IPS-18c (cell line): ENCODE data around the gene NLGN4Y.
"Not testable (repeated sequence)": the region's sequence is repeated elsewhere in the genome, so short reads cannot be mapped to it uniquely, and the experiment has no call there.

Experiments used
- H3K4me3 ChIP-seq: 2 replicates; pipeline ENCODE4 v1.7.0; 2013; ENCODE audit warnings: low read depth, mild to moderate bottlenecking, low read length, moderate library complexity; ENCODE audit not compliant: insufficient read depth
- H3K9me3 ChIP-seq: one replicate; pipeline ENCODE4 v1.6.1; 2013; ENCODE audit warnings: mild to moderate bottlenecking, low read length, moderate library complexity; ENCODE audit not compliant: control insufficient read depth, insufficient read depth

The NLGN4Y gene

DNA sequence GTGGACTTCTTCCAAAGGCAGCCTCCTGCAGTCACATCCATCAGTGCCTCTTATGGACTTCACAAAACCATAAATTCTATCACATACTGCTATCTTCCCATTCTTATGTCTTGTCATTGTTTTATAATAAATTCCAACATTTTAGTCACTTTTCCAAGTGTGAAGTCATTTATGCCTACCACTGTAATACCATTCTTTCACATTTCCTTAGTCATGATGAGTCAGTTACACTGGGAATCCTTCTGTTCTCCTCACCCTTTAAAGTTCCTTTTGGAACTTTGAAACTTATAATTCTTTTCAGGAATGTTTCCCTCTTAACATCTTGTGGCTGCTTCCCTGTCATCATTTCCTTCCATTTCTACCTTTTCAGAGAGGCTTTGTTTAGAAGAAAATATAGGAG lies 279.7 kb downstream of the NLGN4Y start:
- H3K4me3 ChIP-seq: no peak overlapping the region
- no peaks in the 10 kb centered on the region for H3K9me3 ChIP-seq

DNA sequence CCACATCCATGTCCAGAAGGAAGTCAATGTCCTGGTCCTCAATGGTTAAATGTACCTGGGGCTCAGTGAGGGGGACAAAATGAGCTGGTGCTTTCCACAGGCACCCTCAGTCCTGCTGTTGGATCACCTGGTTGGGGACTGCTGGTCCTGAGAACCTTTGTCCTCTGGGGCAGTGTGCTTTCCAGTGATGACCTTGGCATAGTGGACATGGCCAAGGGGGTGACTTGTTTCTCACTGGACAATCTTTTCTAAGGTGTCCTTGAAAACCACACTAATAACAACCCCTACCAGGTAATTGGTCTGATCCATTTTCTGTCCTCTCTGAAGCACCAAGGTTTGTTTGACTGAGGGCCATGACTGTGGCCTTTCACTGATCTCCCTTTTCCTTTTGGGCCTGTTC lies 294.1 kb downstream of the NLGN4Y start:
- no peak overlapping the region for H3K4me3 ChIP-seq

DNA sequence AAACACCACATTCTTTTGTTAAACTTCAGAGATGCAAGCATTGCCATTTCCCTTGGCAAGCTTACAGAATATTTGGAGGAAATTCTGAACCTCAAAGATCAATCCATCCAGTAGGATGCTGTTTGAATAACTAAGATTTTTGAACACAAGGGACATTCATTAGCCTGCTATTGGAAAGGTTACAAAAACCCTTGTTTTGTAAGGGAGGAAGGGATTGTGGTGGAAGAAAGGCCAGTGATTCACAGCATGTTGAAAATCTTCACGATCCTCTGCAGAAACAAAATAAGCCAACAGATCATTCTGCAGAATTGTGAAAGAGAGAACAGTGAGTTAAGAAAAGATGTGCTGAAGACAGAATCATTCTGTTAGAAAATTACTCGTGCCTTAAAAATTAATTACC lies 297.9 kb downstream of the NLGN4Y start:
- H3K9me3 ChIP-seq: no peaks in the 10 kb centered on the region
- no peak overlapping the region for H3K4me3 ChIP-seq

More for the DNA sequence above, 294.1 kb downstream of the NLGN4Y start:
- H3K9me3 ChIP-seq: no peaks in the 10 kb centered on the region

DNA sequence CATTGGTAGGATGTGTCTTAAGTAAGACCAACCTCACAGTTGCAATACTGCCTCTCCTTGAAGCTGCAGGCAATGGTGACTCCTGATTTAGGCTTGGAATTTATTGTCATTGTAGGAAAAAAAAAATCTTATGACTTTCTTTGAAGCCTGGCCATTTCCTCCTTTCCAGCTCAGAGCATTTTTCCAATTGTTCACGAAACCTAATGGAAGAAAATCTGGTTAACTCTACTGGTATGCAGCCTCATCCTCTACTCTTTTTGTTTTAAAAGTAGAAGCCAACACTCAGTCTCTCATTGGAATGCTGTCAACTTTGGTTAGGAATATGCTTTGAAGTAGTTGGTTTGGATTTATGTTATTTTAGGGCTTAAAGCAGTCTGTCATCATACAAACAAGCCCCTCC lies 298.6 kb downstream of the NLGN4Y start:
- H3K9me3 ChIP-seq: no peaks in the 10 kb centered on the region

DNA sequence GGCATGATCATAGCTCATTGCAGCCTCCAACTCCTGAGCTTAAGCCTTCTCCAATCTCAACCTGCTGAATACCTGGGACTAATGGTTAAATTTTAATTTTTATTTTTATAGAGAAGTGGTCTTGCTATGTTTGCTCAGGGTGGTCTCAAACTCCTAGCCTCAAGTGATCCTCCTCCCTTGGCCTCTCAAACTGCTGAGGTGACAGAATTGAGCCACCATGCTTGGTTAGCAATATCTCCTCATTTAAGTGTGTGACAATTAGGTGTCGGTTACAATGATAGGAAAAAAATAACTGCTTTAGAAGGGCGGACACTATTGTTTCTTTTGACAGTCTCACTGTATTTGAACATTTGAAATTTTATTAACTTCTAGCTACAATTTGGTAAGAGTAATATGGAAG lies 300.3 kb downstream of the NLGN4Y start:
- H3K9me3 ChIP-seq: no peaks in the 10 kb centered on the region
- H3K4me3 ChIP-seq: no peak overlapping the region

More for the DNA sequence above, 298.6 kb downstream of the NLGN4Y start:
- no peak overlapping the region for H3K4me3 ChIP-seq

DNA sequence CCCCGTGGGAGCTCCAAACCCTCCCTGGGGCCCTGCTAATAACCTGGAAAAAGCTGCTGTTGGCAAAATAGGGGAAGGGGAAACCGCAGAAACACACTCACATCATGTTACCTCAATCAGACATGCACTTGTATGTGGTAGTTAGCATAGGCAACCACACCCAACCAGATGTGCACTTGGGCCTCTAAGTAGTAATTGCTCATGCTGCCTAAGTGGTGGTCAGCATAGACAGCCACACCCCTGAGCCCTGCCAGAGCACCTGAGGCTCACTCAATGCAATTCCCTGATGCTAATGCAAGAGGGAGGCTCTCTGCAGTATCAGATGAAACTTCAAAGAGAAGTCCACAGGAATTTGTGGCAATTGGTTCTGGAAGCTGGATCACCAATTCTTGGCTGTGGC lies 301.4 kb downstream of the NLGN4Y start:
- Histone ChIP-seq H3K9me3 (no peaks in the 10 kb centered on the region), H3K4me3 (no peak overlapping the region)

DNA sequence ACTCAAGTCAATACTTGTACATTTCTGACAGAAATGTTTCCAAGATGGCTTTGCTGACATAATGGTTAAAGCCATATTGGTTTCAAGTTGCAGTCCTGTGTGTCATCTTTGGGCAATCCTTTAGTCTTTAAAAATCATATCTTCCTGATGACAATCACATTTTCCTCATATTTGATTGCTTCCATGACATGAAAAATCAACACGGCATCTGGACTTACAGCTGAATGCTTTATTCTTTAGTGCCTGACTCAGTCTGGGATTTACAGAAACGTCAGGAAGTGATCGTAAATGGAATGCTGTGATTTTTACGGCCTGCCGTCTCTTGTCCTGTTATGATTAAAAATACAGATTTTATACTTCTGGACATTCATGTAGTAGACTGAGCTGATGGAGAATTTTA lies 304.2 kb downstream of the NLGN4Y start:
- no peaks in the 10 kb centered on the region for H3K9me3 ChIP-seq
- no peak overlapping the region for H3K4me3 ChIP-seq

DNA sequence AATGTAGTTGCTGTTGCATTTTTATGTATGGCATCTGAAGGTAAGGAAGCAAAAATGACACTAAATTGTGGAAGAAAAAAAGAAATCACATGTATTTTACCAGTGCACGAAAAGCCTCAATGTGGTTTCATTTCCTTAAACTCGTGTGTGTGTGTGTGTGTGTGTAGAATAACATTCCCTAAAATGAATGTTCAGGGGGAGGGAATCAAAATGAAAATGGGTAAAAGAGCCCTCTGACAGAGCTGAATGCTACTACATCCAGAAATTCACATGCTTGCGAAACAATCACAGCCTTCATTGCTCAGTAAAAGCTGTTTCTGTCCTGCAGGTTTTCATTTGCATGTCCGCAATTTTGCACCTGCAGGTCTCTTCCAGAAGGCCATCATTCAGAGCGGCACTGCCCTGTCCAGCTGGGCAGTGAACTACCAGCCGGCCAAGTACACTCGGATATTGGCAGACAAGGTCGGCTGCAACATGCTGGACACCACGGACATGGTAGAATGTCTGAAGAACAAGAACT lies 305.1 kb downstream of the NLGN4Y start:
- Histone ChIP-seq H3K4me3 (no peak overlapping the region), H3K9me3 (no peaks in the 10 kb centered on the region)

DNA sequence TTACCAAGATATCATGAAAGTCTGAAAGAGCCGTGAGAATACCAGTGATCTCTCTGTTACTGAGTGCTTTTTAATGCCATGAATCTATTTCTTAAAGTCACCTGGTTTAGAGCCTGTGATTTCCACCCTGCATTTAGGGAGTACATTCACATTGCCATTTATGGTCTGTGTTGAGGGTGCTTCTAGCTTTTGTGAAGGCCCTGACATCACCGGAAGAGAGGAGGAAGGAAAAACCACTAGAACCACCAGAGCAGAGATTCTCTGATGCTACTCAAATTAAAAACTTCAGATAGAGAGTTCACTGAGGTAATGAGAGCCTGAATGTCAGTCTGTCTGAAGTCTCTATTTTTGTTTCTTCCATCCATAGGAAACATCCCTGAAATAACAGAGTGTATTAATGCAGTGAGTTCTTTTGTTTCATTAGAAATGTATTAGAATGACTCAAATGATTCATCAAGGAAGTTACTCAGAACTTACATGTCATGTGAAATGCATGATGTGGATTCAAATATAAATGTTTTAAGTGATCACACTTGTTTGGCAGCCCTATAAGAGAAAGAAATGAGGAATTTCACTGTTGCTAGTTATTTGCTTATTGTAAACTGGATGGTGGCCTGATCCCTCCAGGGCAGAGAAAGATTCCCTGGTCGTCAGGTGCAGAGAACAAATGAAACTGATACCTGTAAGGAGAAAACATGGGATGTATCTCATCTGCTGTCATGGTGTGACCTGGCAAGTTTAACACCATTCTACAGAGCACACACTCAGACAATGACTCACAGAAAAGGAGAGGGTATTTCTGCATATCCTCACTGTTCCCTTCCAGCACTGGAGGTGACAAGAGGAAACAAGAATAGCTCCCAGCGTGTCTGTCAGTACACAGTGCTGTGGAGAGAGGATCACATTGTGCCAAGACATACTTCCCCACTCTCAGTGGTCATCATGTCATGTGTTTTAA lies 310.1 kb downstream of the NLGN4Y start:
- H3K9me3 ChIP-seq: no peaks in the 10 kb centered on the region
- H3K4me3 ChIP-seq: no peak overlapping the region

DNA sequence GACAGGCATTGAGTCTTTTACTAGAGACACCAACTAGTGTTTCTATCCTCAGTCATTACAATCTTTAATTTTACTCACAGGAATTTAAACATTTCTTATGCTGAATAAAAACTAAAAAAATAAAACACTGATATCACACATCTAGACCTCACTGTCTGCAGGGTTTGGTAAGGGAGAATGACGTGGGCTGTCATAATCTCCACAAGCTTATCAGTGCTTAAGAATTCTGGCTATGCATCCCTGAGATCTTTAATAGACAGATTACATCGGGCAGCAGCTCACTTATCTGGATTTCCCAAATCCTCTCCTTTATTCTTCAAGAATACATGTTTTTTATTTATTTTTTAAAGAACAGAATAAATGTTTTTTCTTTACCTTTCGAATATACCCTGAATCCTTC lies 313.1 kb downstream of the NLGN4Y start:
- Histone ChIP-seq H3K9me3 (no peaks in the 10 kb centered on the region), H3K4me3 (no peak overlapping the region)

DNA sequence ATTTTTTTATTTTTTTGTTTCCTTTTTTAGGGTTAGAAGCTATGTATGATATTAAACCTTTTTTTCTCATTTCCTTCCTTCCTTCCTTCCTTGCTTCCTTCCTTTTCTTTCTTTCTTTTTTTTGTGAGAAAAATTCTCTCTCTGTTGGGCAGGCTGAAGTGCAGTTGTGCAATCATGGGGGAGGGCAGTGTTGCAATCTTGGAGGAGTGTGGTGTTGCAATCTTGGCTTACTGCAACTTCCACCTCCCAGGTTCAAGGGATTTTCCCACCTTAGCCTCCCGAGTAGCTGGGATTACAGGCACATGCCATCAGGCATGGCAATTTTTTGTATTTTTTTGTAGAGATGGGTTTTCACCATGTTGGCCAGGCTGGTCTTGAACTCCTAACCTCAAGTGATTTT lies 326.4 kb downstream of the NLGN4Y start:
- H3K9me3 ChIP-seq: no peaks in the 10 kb centered on the region

DNA sequence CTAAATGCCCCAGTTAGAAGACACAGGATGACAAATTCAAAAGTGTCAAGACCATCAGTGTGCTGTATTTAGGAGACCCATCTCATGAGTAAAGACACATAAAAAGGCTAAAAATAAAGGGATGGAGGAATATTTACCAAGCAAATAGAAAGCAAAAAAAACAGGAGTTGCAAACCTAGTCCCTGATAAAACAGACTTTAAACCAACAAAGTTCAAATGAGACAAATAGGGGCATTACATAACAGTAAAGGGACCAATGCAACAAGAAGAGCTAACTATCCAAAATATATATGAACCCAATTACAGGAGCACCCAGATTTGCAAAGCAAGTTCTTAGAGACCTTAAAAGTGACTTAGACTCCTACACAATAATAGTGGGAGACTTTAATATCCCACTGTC lies 336.1 kb downstream of the NLGN4Y start:
- Histone ChIP-seq H3K9me3 (no peaks in the 10 kb centered on the region), H3K4me3 (no peak overlapping the region)

More for the DNA sequence above, 326.4 kb downstream of the NLGN4Y start:
- H3K4me3 ChIP-seq: no peak overlapping the region

DNA sequence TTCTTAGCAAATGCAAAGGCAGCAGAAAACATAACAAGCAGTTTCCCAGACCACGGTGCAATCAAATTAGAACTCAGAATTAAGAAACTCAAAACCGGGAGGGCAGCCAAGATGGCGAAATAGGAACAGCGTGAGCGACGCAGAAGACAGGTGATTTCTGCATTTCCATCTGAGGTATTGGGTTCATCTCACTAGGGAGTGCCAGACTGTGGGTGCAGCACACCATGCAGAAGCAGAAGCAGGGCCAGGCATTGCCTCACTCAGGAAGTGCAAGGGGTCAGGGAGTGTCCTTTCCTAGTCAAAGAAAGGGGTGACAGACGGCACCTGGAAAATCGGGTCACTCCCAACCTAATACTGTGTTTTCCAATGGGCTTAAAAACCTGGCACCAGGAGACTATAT lies 336.7 kb downstream of the NLGN4Y start:
- H3K4me3 ChIP-seq, H3K9me3 ChIP-seq: not testable (repeated sequence)

DNA sequence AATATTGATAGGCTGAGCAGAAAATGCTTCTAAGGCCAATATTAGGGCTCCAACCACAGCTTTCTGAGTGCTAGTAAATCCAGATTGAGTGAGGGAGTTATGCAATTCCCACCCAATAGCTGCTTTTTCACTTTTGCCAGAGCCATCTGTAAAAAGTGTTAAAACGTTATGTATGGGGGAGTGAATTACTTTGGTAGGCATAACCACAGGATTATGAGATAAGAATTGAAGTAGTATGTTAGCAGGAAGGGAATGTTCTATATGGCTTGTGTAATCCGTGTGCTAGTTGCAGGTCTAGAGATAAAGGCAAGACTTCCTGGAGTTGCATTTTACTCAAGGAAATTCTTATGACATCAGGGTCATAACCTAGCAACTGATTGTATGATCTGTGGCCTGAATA lies 347.6 kb downstream of the NLGN4Y start:
- Histone ChIP-seq H3K9me3 (no peaks in the 10 kb centered on the region), H3K4me3 (no peak overlapping the region)
